Measurements from ENCODE around the gene NACA. TPM values are rescaled to one million over a fixed set of nuclear protein-coding genes. Genes with fewer than 3 reads are reported as not detected.

NACA gene
- total and polyA plus RNA-seq, 2 of the 13 experiments (the other 11 are each of a cell fraction or from before 2014, with no cell fraction given): 799 to 1,700 TPM

- TF ChIP-seq ARID2 (CRISPR knock-in tag; IDR thresholded peaks at IDR 0.05; ENCODE audit: borderline replicate concordance) (no peak), ZNF276 (CRISPR knock-in tag; IDR thresholded peaks at IDR 0.05; ENCODE audit: low read depth) (no peak; the same call in 1 of the 2 replicates), ZNF607 (CRISPR knock-in tag; IDR thresholded peaks at IDR 0.05; ENCODE audit: borderline replicate concordance) (peak; percentile 45; the same call in 1 of the 2 replicates), JUND (CRISPR knock-in tag; IDR thresholded peaks at IDR 0.05) (no peak), KLF13 (CRISPR knock-in tag; IDR thresholded peaks at IDR 0.05) (no peak), PRDM10 (CRISPR knock-in tag; IDR thresholded peaks at IDR 0.05; ENCODE audit: low read depth) (no peak), SRY (CRISPR knock-in tag; IDR thresholded peaks at IDR 0.05) (peak; percentile 69; the same call in 1 of the 2 replicates), NR2F2 (IDR thresholded peaks at IDR 0.05; ENCODE audit: borderline replicate concordance, low read depth) (0 out of 2 replicates have a peak, but pooled peaks have one; percentile 25), ZNF616 (CRISPR knock-in tag; IDR thresholded peaks at IDR 0.05; ENCODE audit: low read depth) (no peak), NFKB2 (CRISPR knock-in tag; IDR thresholded peaks at IDR 0.05; ENCODE audit: borderline replicate concordance) (peak; percentile 60; the same call in 1 of the 2 replicates), GABPB1 (CRISPR knock-in tag; IDR thresholded peaks at IDR 0.05) (peak; percentile 90), HNRNPH1 (optimal IDR thresholded peaks at IDR 0.05; ENCODE audit: low read depth, low read length) (no peak), KLF11 (CRISPR knock-in tag; IDR thresholded peaks at IDR 0.05) (0 out of 2 replicates have a peak, but pooled peaks have one; percentile 68), IRF1 (CRISPR knock-in tag; IDR thresholded peaks at IDR 0.05; ENCODE audit: low read depth) (no peak), ZIK1 (CRISPR knock-in tag; IDR thresholded peaks at IDR 0.05; ENCODE audit: borderline replicate concordance, low read depth) (peak; percentile 62; the same call in 1 of the 2 replicates), ZBTB7A (CRISPR knock-in tag; IDR thresholded peaks at IDR 0.05) (no peak), BORCS8-MEF2B (CRISPR knock-in tag; IDR thresholded peaks at IDR 0.05) (peak; percentile 62; the same call in 1 of the 2 replicates), ARID5B (CRISPR knock-in tag; IDR thresholded peaks at IDR 0.05) (no peak)
Measured at GRCh38 chr12:56751712-56752598, 26.9 kb upstream of the NACA start, which contains the start of gene PRIM1 (continued).
